Choroid plexus epithelial cell (primary cell): ENCODE results near the gene ALK.

Experiments
- DNase-seq: peaks from one replicate; pipeline ENCODE4 v3.0.0-alpha.2; 2010; ENCODE audit warnings: low read depth
- H3K4me3 ChIP-seq: 2 replicates; pipeline ENCODE4 v1.5.1; 2011; ENCODE audit warnings: low read depth, mild to moderate bottlenecking, control low read depth, low read length, moderate library complexity
- TF ChIP-seq, protein P1 (sequence below): conservative IDR thresholded peaks from 2 replicates; pipeline ENCODE4 v1.5.1; 2011; ENCODE audit warnings: low read depth, mild to moderate bottlenecking, control low read depth, inconsistent platforms, low read length, moderate library complexity

The ALK gene

DNA sequence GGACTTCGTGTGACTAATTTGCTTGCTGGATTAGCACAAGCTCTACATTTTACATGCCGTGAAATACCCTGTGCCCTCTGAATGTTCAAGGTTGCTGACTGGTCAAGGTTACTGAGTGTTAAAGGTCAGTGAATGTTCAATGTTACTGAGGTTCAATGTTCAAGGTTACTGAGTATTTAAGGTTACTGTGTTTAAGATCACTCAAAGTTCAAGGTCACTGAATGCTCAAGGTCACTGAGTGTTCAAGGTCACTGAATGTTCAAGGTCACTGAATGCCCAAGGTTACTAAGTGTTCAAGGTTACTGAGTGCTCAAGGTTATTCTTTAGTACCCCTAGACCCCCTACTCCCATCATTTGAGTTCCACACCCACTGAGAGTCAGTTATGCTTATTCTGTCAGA lies 528.6 kb downstream of the ALK start:
- no peak overlapping the region for H3K4me3 ChIP-seq
- TF ChIP-seq, protein P1, sequence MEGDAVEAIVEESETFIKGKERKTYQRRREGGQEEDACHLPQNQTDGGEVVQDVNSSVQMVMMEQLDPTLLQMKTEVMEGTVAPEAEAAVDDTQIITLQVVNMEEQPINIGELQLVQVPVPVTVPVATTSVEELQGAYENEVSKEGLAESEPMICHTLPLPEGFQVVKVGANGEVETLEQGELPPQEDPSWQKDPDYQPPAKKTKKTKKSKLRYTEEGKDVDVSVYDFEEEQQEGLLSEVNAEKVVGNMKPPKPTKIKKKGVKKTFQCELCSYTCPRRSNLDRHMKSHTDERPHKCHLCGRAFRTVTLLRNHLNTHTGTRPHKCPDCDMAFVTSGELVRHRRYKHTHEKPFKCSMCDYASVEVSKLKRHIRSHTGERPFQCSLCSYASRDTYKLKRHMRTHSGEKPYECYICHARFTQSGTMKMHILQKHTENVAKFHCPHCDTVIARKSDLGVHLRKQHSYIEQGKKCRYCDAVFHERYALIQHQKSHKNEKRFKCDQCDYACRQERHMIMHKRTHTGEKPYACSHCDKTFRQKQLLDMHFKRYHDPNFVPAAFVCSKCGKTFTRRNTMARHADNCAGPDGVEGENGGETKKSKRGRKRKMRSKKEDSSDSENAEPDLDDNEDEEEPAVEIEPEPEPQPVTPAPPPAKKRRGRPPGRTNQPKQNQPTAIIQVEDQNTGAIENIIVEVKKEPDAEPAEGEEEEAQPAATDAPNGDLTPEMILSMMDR = no peak
- no peak for DNase-seq

GRCh38 chr2:29390136-29390535 lies 531.2 kb downstream of the ALK start:
- H3K4me3 ChIP-seq = no peak overlapping the region
- DNase-seq = no peak
- TF ChIP-seq, protein P1 = no peak

DNA sequence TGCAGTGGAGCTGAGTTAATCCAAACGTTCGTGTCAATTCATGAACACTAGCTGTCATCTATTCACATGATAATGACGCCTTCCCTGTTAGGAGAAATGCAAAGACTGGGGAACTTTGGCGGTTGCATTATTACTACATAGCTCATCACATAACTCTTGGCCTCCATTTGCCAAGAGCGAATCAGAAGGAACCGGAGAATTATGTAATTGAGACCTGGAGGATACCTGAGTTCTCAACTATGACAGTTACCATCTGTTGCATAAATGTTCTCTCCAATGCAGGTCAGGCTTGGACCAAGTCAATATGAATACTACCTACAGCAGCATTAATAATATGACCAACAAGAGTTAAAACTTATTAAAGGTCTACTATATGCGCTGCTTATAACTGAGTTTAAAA lies 531.7 kb downstream of the ALK start:
- no peak for DNase-seq
- H3K4me3 ChIP-seq = no peak overlapping the region
- TF ChIP-seq, protein P1 = no peak

DNA sequence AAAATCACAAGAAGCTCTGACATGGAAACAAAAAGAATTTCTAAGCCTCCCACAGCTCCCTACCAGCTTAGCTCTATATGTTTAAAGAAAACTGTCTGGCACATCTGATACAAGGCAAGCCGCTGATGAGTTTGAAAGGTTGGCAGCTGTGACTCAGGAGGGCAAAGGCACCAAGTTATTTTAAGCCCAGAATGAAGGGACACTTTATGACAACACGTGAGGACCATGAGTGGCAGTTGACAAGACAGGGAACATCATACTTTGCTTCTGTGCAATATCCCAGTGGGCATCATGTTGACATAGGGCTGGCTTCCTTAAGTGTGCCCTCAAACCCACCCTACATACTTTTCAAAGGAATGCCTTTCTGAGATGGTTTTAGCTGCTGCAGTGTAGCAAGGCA lies 533.3 kb downstream of the ALK start:
- DNase-seq = no peak
- no peak overlapping the region for H3K4me3 ChIP-seq
- TF ChIP-seq, protein P1 = no peak

GRCh38 chr2:29382486-29382885 lies 538.9 kb downstream of the ALK start:
- peak; percentile 70 for DNase-seq
- TF ChIP-seq, protein P1 = no peak
- H3K4me3 ChIP-seq = no peak overlapping the region

DNA sequence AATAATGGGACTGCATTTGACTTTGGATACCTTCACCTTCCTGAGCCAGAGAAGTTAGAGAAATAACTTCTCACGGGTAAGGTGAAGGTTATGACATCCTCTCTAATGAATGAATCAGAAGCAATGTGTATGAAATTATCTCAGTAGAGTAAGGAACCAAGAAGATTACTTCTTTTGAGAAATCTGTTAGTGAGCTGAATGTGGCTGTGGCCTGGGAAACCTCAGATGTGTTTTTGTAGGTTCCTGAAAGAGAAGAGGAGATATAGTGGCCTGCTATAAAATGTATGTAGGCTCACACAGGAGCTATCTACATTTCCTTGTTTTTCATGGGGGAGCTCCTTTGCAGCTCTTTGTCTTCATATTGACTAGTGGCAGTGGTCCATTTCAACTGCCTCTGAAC lies 543.6 kb downstream of the ALK start:
- DNase-seq = no peak
- H3K4me3 ChIP-seq = no peak overlapping the region
- TF ChIP-seq, protein P1 = no peak

GRCh38 chr2:29376541-29376940 lies 544.8 kb downstream of the ALK start:
- no peak overlapping the region for H3K4me3 ChIP-seq
- DNase-seq = no peak
- TF ChIP-seq, protein P1 = no peak
